ENCODE measurements around the gene SLC40A1. TPM values are rescaled to one million over a fixed set of nuclear protein-coding genes. Genes with fewer than 3 reads are reported as not detected.

The SLC40A1 gene
- total RNA-seq, 1 donor from 2014 or later = 0.86 TPM

DNA sequence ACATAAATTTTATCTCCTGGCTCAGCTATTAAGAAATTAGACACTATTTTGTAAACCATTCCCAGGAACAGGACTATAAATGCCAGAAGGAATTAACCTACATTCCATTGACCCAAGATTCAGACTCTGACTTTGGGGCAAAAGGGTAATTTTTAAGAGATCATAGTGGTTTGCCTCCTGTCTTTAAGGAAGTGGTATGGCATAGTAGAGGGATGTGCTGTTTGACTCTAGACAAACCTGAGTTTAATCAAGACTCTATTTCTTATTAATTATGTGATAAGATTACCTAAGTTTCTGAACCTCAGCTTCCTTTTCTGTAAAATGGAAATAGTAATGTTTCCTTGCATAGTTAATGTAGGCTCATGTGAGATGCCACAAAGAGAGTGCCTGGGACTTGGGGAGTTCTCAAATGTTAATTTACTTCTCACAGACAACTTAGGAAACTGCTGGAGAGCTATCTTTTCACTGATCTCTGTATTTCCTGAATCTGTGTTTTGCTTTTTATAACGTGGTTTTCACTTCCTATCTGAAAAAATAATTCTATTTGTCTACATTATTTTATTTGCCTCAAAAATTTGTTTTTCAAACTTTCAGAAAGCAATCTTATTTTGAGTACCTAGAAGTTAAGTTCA is 11.9 kb upstream of the SLC40A1 start:
- H3K27me3 Mint-ChIP-seq (ENCODE audit: insufficient read depth) = peaks cover 2% of the 10 kb centered on the region
- H3K36me3 Mint-ChIP-seq (ENCODE audit: low read depth) = no peaks in the 10 kb centered on the region
- no peaks in the 10 kb centered on the region for H3K9me3 Mint-ChIP-seq
- H3K4me3 Mint-ChIP-seq = no peak overlapping the region
- intact Hi-C loops (cut with micrococcal nuclease) = no loop called here
- H3K27ac Mint-ChIP-seq = no peak overlapping the region
- H3K4me1 Mint-ChIP-seq (ENCODE audit: low read depth) = peaks cover 10% of the 10 kb centered on the region
- no peak for DNase-seq (ENCODE audit: low spot score)

DNA sequence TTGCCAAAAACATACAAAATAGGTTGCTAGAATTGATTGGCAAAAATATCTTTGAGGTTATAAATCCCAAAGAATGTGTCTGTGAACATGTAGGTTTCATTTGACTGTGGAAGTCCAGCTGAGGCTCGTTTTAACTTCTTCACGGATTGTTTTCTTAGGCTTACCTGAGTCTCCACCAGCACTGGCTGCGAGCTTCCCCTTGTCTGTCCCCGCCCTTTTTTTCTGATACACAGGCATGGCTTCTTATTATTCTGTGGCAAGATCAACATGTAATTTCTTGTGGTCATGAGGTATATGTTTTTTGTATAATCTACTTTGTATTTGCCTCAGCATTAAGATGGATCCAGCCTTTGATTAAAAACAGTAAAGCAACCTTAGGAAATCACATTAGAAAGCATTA is 7.2 kb upstream of the SLC40A1 start:
- peaks cover 3% of the 10 kb centered on the region for H3K4me1 Mint-ChIP-seq (ENCODE audit: low read depth)
- DNase-seq (ENCODE audit: low spot score) = no peak
- no peaks in the 10 kb centered on the region for H3K36me3 Mint-ChIP-seq (ENCODE audit: low read depth)
- intact Hi-C loops (cut with micrococcal nuclease) = no loop called here
- peaks cover 20% of the 10 kb centered on the region for H3K27me3 Mint-ChIP-seq (ENCODE audit: insufficient read depth)
- no peak overlapping the region for H3K4me3 Mint-ChIP-seq
- H3K27ac Mint-ChIP-seq = no peak overlapping the region
- H3K9me3 Mint-ChIP-seq = no peaks in the 10 kb centered on the region

DNA sequence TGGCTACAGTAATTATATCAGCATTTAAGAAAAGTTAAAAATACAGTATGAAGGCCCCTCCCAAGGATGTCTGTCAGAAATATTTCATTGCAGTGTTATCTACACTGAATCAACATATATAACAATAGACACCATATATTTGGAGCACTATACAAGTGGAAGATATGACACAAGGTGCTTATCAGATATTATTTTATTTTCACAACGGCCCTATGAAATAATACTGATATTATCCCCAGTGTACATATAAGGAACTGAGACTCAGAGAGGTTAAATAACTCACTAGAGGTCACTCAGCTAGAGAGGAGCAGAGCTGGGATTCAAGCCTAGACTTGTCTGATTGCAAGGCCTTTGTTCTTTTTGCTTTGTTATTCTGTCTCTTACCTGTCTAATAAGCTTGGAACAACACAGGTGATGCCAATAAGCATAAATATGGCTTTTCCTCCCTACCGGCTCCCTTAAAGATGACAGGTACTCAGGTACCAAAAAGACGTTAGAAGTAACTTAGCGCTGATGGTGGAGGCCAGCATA is 4.7 kb upstream of the SLC40A1 start:
- Mint-ChIP-seq H3K4me3 (no peak overlapping the region), H3K9me3 (no peaks in the 10 kb centered on the region), H3K27ac (no peak overlapping the region), H3K36me3 (ENCODE audit: low read depth) (no peaks in the 10 kb centered on the region), H3K4me1 (ENCODE audit: low read depth) (peaks cover 9% of the 10 kb centered on the region), H3K27me3 (ENCODE audit: insufficient read depth) (peaks cover 37% of the 10 kb centered on the region)
- intact Hi-C loops (cut with micrococcal nuclease) = no loop called here
- no peak for DNase-seq (ENCODE audit: low spot score)

DNA sequence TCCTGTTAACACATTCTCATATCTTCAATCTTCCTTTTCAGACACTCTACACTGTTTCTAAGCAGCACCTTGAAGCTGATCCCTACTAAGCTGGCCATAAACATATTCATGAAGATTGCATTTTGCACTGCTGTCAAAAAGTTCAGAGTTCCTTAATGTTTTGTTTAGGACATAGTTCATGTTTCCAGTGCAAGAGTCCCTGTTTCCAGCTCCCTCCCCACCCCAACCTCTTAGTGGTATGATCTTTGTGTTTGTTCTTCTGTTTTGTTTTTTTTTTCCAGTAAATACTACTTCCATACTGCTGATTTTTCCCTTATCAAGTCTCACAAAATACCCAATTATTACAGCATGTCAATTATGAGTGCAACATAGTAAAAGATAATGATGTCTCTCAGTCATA is 4.1 kb upstream of the SLC40A1 start:
- Mint-ChIP-seq H3K4me3 (no peak overlapping the region), H3K27me3 (ENCODE audit: insufficient read depth) (peaks cover 40% of the 10 kb centered on the region), H3K4me1 (ENCODE audit: low read depth) (peaks cover 13% of the 10 kb centered on the region), H3K27ac (no peak overlapping the region), H3K9me3 (no peaks in the 10 kb centered on the region), H3K36me3 (ENCODE audit: low read depth) (no peaks in the 10 kb centered on the region)
- no peak for DNase-seq (ENCODE audit: low spot score)
- intact Hi-C loops (cut with micrococcal nuclease) = no loop called here

DNA sequence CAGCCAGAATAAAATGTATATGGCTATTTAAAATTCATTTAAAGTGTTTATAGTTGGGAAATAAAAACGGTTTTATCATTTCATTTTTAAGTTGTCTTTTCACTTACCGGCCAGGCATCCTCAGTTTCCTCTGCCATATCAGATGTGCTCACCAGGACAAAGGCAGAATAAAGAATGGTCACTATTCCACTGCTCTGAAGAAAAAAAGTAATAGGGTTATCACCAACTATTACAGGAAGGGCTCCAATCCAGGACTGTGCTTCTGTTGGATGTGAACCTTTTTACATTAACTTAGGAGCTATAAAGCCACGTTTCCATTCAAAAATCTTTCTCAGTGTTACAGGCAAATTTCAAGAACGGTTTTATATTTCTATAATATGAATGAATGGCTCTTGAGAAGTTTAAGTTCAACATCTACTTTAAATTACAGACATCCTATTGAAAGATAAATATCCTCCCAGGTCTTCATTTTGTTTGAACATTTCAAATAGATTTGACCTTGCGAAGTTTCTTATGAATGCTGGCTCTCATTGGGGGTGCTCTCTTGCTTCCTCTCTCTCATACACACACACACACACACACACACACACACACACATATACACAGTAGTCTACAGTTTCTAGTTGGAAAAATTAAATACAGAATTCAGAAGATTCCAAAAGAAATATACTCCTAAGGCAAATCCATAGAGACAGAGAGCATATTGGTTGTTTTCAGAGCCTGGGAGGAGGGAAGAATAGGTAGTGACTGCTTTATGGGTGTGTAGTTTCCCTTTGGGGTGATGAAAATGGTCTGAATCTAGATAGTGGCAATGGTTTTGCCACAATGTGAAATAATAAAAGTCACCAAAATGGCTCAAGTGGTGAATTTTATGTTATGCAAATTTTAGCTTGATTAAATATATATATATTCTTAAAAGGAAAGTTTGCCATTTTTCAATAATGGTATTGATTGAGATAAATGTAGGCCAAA is 2.9 kb upstream of the SLC40A1 start:
- Mint-ChIP-seq H3K36me3 (ENCODE audit: low read depth) (no peaks in the 10 kb centered on the region), H3K9me3 (no peaks in the 10 kb centered on the region), H3K27me3 (ENCODE audit: insufficient read depth) (peaks cover 40% of the 10 kb centered on the region), H3K27ac (no peak overlapping the region), H3K4me1 (ENCODE audit: low read depth) (peaks cover 13% of the 10 kb centered on the region), H3K4me3 (no peak overlapping the region)
- no peak for DNase-seq (ENCODE audit: low spot score)
- intact Hi-C loops (cut with micrococcal nuclease) = no loop called here

DNA sequence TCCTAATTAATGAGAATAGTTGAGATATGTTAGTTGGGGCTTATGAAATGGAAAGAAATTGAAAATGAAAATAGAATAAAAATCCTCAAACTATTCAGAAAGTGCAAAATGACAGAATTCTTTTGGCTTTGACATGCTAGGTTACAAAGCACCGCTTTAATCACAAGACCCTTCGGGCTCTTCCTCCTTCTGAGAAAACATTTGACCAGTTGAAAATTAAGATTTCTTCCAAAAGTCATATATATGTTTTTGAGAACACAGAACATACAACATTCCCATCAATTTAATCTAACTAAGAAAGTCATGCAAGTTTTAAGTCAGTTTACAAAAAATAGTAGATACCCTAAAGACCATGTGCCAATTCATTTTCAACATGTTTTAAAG is 2.2 kb upstream of the SLC40A1 start:
- peaks cover 42% of the 10 kb centered on the region for H3K27me3 Mint-ChIP-seq (ENCODE audit: insufficient read depth)
- no peaks in the 10 kb centered on the region for H3K9me3 Mint-ChIP-seq
- H3K27ac Mint-ChIP-seq = no peak overlapping the region
- no peak overlapping the region for H3K4me3 Mint-ChIP-seq
- H3K4me1 Mint-ChIP-seq (ENCODE audit: low read depth) = peaks cover 13% of the 10 kb centered on the region
- no peaks in the 10 kb centered on the region for H3K36me3 Mint-ChIP-seq (ENCODE audit: low read depth)
- intact Hi-C loops (cut with micrococcal nuclease) = no loop called here
- DNase-seq (ENCODE audit: low spot score) = no peak

DNA sequence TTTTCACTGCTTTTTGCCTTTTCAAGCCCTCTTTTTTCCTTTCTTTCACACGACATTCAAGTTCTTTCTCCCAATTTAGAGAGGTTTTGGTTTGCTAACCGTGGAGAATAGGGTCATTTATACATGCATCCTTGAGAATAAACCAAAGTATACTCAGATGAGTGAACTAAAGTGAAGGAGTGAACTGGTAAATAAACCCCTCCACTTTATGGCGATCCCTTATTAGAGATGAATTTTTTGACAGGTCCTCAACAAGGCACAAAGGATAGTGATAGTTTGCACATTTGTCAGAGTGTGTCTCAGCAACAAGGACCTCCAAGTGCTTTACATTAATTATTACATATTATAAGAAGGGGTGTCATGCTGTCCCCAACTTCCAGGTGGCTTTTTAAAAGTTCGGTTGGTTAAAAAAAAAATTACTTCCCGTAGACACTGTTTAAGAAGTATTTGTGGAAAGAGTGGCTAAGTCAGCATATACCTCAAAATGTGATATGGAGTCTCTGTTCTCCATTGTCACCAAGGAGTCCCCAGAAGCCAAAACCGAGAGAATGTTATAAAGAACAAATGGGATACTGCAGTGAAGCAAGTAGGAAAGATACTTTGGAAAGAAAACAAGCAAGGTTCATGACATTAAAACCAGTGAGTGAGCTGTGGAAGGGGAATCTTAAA is 1.7 kb upstream of the SLC40A1 start:
- Mint-ChIP-seq H3K27ac (no peak overlapping the region), H3K4me1 (ENCODE audit: low read depth) (peaks cover 13% of the 10 kb centered on the region), H3K27me3 (ENCODE audit: insufficient read depth) (peaks cover 42% of the 10 kb centered on the region), H3K4me3 (peak overlapping the region; percentile 69), H3K36me3 (ENCODE audit: low read depth) (no peaks in the 10 kb centered on the region), H3K9me3 (no peaks in the 10 kb centered on the region)
- intact Hi-C loops (cut with micrococcal nuclease) = no loop called here
- no peak for DNase-seq (ENCODE audit: low spot score)

DNA sequence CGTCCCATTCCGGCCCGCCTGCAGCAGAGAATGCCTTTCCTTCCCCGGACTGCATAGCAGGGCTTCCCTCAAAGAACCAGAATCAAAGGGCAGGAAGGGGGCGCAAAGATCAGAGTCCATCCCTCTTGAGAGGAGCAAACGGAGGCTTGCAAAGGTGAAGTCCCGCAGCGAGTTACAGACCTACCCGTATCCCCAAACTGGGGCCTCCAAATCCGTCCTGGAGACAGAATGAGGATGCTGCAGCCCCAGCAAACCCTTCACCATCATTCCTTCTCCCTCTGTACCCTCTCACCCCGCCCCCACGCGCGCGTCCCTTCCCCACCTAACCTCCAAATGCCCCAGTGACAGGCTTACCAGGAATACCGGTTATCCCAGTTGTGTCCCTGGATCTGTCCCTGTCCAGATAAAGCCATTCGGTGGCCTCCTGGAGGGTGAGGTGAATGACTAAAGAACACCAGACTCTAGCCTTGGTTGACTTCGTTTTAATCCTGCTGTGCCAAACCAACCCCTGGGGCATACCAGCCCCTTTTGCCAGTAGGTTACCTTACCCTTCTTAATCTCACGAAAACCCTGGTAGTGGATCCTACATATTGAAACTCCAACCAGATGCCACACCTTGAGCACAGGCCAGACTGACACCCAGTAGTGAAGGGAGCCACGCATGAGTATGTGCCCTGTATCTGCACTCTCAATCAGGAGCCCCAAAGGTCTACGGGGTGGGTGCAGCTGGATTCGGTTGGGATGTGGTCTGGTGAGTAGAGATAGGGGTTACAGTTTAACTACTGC is 961 bp upstream of the SLC40A1 start:
- Mint-ChIP-seq H3K4me3 (peak overlapping the region; percentile 69), H3K36me3 (ENCODE audit: low read depth) (no peaks in the 10 kb centered on the region), H3K27ac (no peak overlapping the region), H3K27me3 (ENCODE audit: insufficient read depth) (peaks cover 42% of the 10 kb centered on the region), H3K9me3 (no peaks in the 10 kb centered on the region), H3K4me1 (ENCODE audit: low read depth) (peaks cover 13% of the 10 kb centered on the region)
- intact Hi-C loops (cut with micrococcal nuclease) = loop anchor here (2.0 kb wide), 1 partner anchor 203 kb away; the partner anchor contains the start of genes ORMDL1 and PMS1
- no peak for DNase-seq (ENCODE audit: low spot score)

DNA sequence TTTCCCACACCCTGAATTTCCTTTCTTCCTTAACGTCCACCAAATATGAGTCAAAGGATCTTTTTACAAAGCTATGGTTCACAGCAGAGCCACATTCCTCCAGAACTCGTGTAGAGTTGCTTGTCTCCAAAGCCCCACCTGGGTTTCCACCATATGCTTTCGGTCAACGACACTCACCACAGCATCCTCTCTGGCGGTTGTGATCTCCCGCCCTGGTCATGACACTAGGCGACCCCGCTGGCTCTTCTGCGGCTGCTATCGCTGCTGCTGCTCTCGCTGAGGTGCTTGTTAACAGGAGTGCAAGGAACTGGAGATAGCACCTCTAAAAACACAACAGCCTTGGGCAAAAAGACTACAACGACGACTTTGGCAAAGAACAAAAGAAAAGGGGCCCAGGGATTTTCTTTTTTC is 340 bp downstream of the SLC40A1 start:
- Mint-ChIP-seq H3K9me3 (no peaks in the 10 kb centered on the region), H3K4me1 (ENCODE audit: low read depth) (peaks cover 19% of the 10 kb centered on the region), H3K27me3 (ENCODE audit: insufficient read depth) (peaks cover 40% of the 10 kb centered on the region), H3K36me3 (ENCODE audit: low read depth) (no peaks in the 10 kb centered on the region), H3K4me3 (peak overlapping the region; percentile 84), H3K27ac (no peak overlapping the region)
- intact Hi-C loops (cut with micrococcal nuclease) = loop anchor here (1.0 to 2.0 kb wide), 3 partner anchors 81 to 205 kb away; partner anchors contain the start of genes ASNSD1, ORMDL1, PMS1 and WDR75
- DNase-seq (ENCODE audit: low spot score) = no peak

DNA sequence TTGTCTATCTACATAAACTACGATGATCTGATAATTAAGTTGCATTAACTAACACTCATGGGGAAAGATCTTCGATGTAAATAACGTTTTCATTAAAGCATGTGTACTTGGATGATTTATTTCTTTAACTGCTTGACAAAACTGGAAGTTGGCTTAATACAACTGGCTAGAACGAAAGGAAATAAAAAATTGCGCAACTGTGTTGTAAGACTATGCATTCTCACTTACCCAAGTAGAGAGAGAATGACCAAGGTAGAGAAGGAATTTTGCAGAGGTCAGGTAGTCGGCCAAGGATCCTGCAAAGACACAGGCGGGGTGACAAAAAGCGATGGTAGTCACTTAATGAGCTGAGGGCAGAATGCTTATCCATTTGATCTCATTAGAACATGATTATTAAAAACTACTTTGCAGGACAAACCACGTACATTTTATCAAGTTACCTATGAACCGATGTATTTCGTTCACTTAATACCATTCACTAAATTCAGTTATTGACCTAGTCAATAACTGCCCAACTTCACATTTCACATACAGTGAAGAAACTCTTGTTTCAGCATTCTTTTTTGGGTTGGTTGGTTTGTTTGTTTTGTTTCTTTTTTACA is 900 bp downstream of the SLC40A1 start:
- H3K9me3 Mint-ChIP-seq = no peaks in the 10 kb centered on the region
- intact Hi-C loops (cut with micrococcal nuclease) = loop anchor here (1.0 to 2.0 kb wide), 3 partner anchors 82 to 205 kb away; partner anchors contain the start of genes ASNSD1, ORMDL1, PMS1 and WDR75

DNA sequence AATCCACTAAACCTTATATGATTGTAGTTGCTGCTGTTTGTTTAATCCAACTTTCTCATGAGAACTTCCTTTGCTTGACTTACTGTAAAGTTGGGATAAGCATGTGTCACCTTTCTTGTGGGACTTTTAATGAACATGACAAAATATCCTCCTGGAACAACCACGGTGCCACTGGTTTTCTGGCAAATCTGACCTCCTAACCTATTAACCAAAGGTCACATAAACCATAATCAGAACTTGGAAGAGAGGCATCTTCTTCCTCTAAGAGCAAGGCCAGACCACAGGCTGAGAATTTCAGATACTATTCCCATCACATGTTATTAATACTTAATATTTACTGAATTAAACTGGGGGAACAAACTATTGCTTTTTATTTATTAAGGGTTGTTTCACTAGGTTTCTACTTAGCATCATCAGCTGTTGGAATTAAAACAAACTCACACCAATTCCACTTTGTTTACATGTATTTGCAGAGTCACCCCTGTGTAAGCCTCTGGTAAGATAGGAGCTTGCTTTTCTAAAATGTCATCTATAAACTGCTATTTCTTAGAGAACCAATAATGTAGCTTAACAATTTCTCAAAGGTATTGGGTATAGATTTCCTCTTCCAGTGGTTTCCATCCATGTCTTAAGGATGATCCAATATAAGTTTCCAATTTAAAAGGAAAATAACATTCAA is 2.2 kb downstream of the SLC40A1 start:
- Mint-ChIP-seq H3K9me3 (no peaks in the 10 kb centered on the region), H3K4me1 (ENCODE audit: low read depth) (peaks cover 19% of the 10 kb centered on the region), H3K27ac (no peak overlapping the region), H3K27me3 (ENCODE audit: insufficient read depth) (peaks cover 28% of the 10 kb centered on the region), H3K36me3 (ENCODE audit: low read depth) (no peaks in the 10 kb centered on the region), H3K4me3 (no peak overlapping the region)
- intact Hi-C loops (cut with micrococcal nuclease) = no loop called here
- DNase-seq (ENCODE audit: low spot score) = no peak

More for the DNA sequence above, 900 bp downstream of the SLC40A1 start:
- no peak overlapping the region for H3K27ac Mint-ChIP-seq
- H3K27me3 Mint-ChIP-seq (ENCODE audit: insufficient read depth) = peaks cover 36% of the 10 kb centered on the region
- peak overlapping the region; percentile 84 for H3K4me3 Mint-ChIP-seq
- DNase-seq (ENCODE audit: low spot score) = no peak
- H3K4me1 Mint-ChIP-seq (ENCODE audit: low read depth) = peaks cover 19% of the 10 kb centered on the region
- no peaks in the 10 kb centered on the region for H3K36me3 Mint-ChIP-seq (ENCODE audit: low read depth)
